HepG2 (cell line): Measurements from ENCODE around the gene PCGF2. TPM values are rescaled to one million over a fixed set of nuclear protein-coding genes. Genes with fewer than 3 reads are reported as not detected.

Experiments used
- AGO2 ChIP-seq: fragments of 200-400 bp; formaldehyde crosslinking; optimal IDR thresholded peaks from 2 replicates; pipeline ENCODE3; 2017; ENCODE audit warnings: mild to moderate bottlenecking, low read depth, low read length, moderate library complexity
- ARID2 ChIP-seq: sonication (generic); formaldehyde crosslinking; IDR thresholded peaks from 2 replicates; pipeline ENCODE4 v1.8.1; 2022; ENCODE audit warnings: mild to moderate bottlenecking, missing genetic modification reagents, borderline replicate concordance
- FOXP1 ChIP-seq, 2 experiments: fragments of 450-650 bp in 1 of 2; IDR thresholded peaks; 2 replicates each; pipeline ENCODE4 v1.6.1; 2017 to 2018; ENCODE audit warnings: antibody characterized with exemption in 1 of 2
- GABPB1 ChIP-seq: IDR thresholded peaks from 2 replicates; pipeline ENCODE4 v1.6.1; 2016; ENCODE audit warnings: mild to moderate bottlenecking, missing genetic modification reagents, moderate library complexity, missing compliant biosample characterization
- HNF4A ChIP-seq: sonication (generic); formaldehyde crosslinking; IDR thresholded peaks from 2 replicates; pipeline ENCODE4 v1.4.0; 2020; ENCODE audit warnings: missing genetic modification reagents
- MIER3 ChIP-seq: IDR thresholded peaks from 2 replicates; pipeline ENCODE4 v1.6.1; 2016; ENCODE audit warnings: missing compliant biosample characterization, borderline replicate concordance
- NFATC3 ChIP-seq: sonication (generic); formaldehyde crosslinking; IDR thresholded peaks from 2 replicates; pipeline ENCODE4 v1.5.1; 2020; ENCODE audit warnings: mild to moderate bottlenecking, missing genetic modification reagents
- PAWR ChIP-seq: sonication (generic); formaldehyde crosslinking; IDR thresholded peaks from 2 replicates; pipeline ENCODE4 v1.4.0; 2020; ENCODE audit warnings: missing genetic modification reagents, mild to moderate bottlenecking, borderline replicate concordance
- RARA ChIP-seq: IDR thresholded peaks from 2 replicates; pipeline ENCODE4 v1.6.1; 2016; ENCODE audit warnings: missing genetic modification reagents, missing compliant biosample characterization
- RBM22 ChIP-seq: fragments of 200-400 bp; formaldehyde crosslinking; optimal IDR thresholded peaks from 2 replicates; pipeline ENCODE3; 2017; ENCODE audit warnings: mild to moderate bottlenecking, low read length, moderate library complexity
- SNAPC4 ChIP-seq: sonication (generic); formaldehyde crosslinking; IDR thresholded peaks from 2 replicates; pipeline ENCODE4 v1.4.0; 2020; ENCODE audit warnings: mild to moderate bottlenecking, missing genetic modification reagents
- TMF1 ChIP-seq: sonication (generic); formaldehyde crosslinking; IDR thresholded peaks from 2 replicates; pipeline ENCODE4 v1.8.1; 2022; ENCODE audit warnings: low read depth, missing genetic modification reagents
- ZNF275 ChIP-seq: sonication (generic); formaldehyde crosslinking; IDR thresholded peaks from 2 replicates; pipeline ENCODE4 v1.8.0; 2022; ENCODE audit warnings: missing genetic modification reagents, mild to moderate bottlenecking, inconsistent platforms, borderline replicate concordance
- ZNF281 ChIP-seq: sonication (generic); formaldehyde crosslinking; IDR thresholded peaks from 2 replicates; pipeline ENCODE4 v1.4.0; 2020; ENCODE audit warnings: missing genetic modification reagents, borderline replicate concordance
- ZNF335 ChIP-seq: sonication (generic); formaldehyde crosslinking; IDR thresholded peaks from 2 replicates; pipeline ENCODE4 v1.4.0; 2020; ENCODE audit warnings: missing genetic modification reagents
- ZNF678 ChIP-seq: sonication (generic); formaldehyde crosslinking; IDR thresholded peaks from 2 replicates; pipeline ENCODE4 v1.4.0; 2020; ENCODE audit warnings: mild to moderate bottlenecking, missing genetic modification reagents
- ZNF781 ChIP-seq: sonication (generic); formaldehyde crosslinking; IDR thresholded peaks from 2 replicates; pipeline ENCODE4 v1.5.1; 2020; ENCODE audit warnings: borderline replicate concordance, mild to moderate bottlenecking, missing genetic modification reagents; ENCODE audit errors: not compliant biosample characterization
- ZNF782 ChIP-seq: sonication (generic); formaldehyde crosslinking; IDR thresholded peaks from 2 replicates; pipeline ENCODE4 v1.4.0; 2020; ENCODE audit warnings: missing genetic modification reagents, mild to moderate bottlenecking, borderline replicate concordance
- polyA plus RNA-seq, 8 experiments: library from polyadenylated mRNA; depleted of rRNA in 3 of 8; stranded (reverse) in 7 of 8; unstranded in 1 of 8; fragments of >200 nt; fragmentation: Illumina TruSeq in 4 of 8; extraction: Trizol in 4 of 8; gene quantifications; 2 replicates each; pipeline versions ENCODE4 v1.2.1 to v1.2.3, GENCODE V29; 2011 to 2016; ENCODE audit warnings: low read depth in 4 of 8, missing spikeins in 1 of 8, mixed read lengths in 1 of 8; ENCODE audit not compliant: insufficient read depth in 1 of 8
- total RNA-seq, 5 experiments: library from RNA; depleted of rRNA; stranded (reverse); fragments of >200 nt; fragmentation: Illumina TruSeq; extraction: Trizol; gene quantifications; 2 replicates each; pipeline ENCODE4 v1.2.3, GENCODE V29; 2016; ENCODE audit warnings: low read depth in 1 of 5

Gene PCGF2
- total and polyA plus RNA-seq, 2 of the 13 experiments (the other 11 are each of a cell fraction or from before 2014, with no cell fraction given): 11.6 to 29.4 TPM

- TF ChIP-seq ZNF281 (peak; percentile 79; the same call in 1 of the 2 replicates), HNF4A (0 out of 2 replicates have a peak, but pooled peaks have one; percentile 7), FOXP1 (IDR thresholded peaks at IDR 0.05) (no peak), FOXP1 (CRISPR knock-in tag; IDR thresholded peaks at IDR 0.05) (peak; percentile 46), ZNF335 (CRISPR knock-in tag) (no peak), MIER3 (CRISPR knock-in tag) (0 out of 2 replicates have a peak, but pooled peaks have one; percentile 16), ZNF782 (no peak; the same call in 1 of the 2 replicates), NFATC3 (CRISPR knock-in tag) (peak; percentile 93), ZNF678 (CRISPR knock-in tag) (0 out of 2 replicates have a peak, but pooled peaks have one; percentile 66), SNAPC4 (CRISPR knock-in tag) (peak; percentile 70; the same call in 1 of the 2 replicates), RARA (CRISPR knock-in tag) (peak; percentile 83), RBM22 (peak; percentile 76), ZNF275 (CRISPR knock-in tag) (no peak), ZNF781 (CRISPR knock-in tag) (peak; percentile 4), PAWR (CRISPR knock-in tag) (0 out of 2 replicates have a peak, but pooled peaks have one; percentile 54), ARID2 (0 out of 2 replicates have a peak, but pooled peaks have one; percentile 52), AGO2 (peak; percentile 70), TMF1 (CRISPR knock-in tag) (no peak), GABPB1 (CRISPR knock-in tag) (peak; percentile 71)
Observed at GRCh38 chr17:38705803-38706504, 42.2 kb downstream of the PCGF2 start (continued).
